Osteocyte (in vitro differentiated cells): ENCODE data around the gene DLAT. TPM values are rescaled to one million over a fixed set of nuclear protein-coding genes. Genes with fewer than 3 reads are reported as not detected.
A peak's percentile ranks its signal among the peaks of the same experiment; 100 is the strongest.

Experiments used
- DNase-seq: peaks from one replicate; pipeline ENCODE4 v3.0.0; 2021; ENCODE audit warnings: mixed read lengths; ENCODE audit not compliant: unreplicated experiment; ENCODE audit errors: extremely low spot score
- H3K27ac Mint-ChIP-seq: one replicate; pipeline ENCODE4 v1.8.0; 2021; ENCODE audit warnings: mild to moderate bottlenecking, mixed read lengths; ENCODE audit not compliant: unreplicated experiment
- H3K27me3 Mint-ChIP-seq: one replicate; pipeline ENCODE4 v1.8.0; 2021; ENCODE audit warnings: mixed read lengths; ENCODE audit not compliant: unreplicated experiment
- H3K36me3 Mint-ChIP-seq: one replicate; pipeline ENCODE4 v1.8.0; 2021; ENCODE audit warnings: mixed read lengths; ENCODE audit not compliant: unreplicated experiment
- H3K4me1 Mint-ChIP-seq: one replicate; pipeline ENCODE4 v1.8.0; 2021; ENCODE audit warnings: mixed read lengths; ENCODE audit not compliant: unreplicated experiment
- H3K4me3 Mint-ChIP-seq: one replicate; pipeline ENCODE4 v1.8.0; 2021; ENCODE audit warnings: mild to moderate bottlenecking, moderate library complexity, mixed read lengths; ENCODE audit not compliant: unreplicated experiment
- H3K9me3 Mint-ChIP-seq: one replicate; pipeline ENCODE4 v1.8.0; 2021; ENCODE audit warnings: mixed read lengths; ENCODE audit not compliant: unreplicated experiment
- total RNA-seq: library from RNA; stranded (reverse); gene quantifications from 2 replicates; pipeline ENCODE4 v1.2.1, GENCODE V29; 2021
- TF ChIP-seq, protein P1 (sequence below): fragments of 200-600 bp; sonication (generic); IDR thresholded peaks from 2 replicates; pipeline ENCODE4 v1.5.0; 2021; ENCODE audit warnings: antibody characterized with exemption, mild to moderate bottlenecking, moderate library complexity

DLAT gene
- total RNA-seq, 1 donor from 2014 or later, result 26.4 TPM

DNA sequence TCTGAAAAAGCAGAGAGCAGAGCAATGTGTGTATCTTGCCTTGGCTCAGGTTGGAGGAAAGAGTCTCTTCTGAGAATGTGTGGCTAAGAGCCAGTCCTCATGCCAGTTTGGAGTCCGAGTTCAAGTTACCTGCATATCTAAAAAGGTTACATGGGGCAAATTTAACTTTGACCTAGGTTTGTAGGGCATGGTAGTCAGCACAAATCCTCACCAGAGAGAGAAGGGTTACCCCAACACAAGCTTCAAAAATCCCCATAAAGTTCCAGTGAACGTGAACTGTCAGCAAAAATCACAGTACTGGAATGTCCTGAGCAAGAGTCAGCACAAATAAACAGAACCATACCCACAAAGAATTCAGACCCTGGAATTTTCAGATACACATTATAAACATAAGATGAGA is 75.3 kb downstream of the DLAT start:
- H3K27me3 Mint-ChIP-seq, result no peaks in the 10 kb centered on the region
- no peaks in the 10 kb centered on the region for H3K9me3 Mint-ChIP-seq
- TF ChIP-seq, protein P1, sequence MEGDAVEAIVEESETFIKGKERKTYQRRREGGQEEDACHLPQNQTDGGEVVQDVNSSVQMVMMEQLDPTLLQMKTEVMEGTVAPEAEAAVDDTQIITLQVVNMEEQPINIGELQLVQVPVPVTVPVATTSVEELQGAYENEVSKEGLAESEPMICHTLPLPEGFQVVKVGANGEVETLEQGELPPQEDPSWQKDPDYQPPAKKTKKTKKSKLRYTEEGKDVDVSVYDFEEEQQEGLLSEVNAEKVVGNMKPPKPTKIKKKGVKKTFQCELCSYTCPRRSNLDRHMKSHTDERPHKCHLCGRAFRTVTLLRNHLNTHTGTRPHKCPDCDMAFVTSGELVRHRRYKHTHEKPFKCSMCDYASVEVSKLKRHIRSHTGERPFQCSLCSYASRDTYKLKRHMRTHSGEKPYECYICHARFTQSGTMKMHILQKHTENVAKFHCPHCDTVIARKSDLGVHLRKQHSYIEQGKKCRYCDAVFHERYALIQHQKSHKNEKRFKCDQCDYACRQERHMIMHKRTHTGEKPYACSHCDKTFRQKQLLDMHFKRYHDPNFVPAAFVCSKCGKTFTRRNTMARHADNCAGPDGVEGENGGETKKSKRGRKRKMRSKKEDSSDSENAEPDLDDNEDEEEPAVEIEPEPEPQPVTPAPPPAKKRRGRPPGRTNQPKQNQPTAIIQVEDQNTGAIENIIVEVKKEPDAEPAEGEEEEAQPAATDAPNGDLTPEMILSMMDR, result no peak
- H3K4me3 Mint-ChIP-seq, result no peak overlapping the region
- peaks cover 24% of the 10 kb centered on the region for H3K4me1 Mint-ChIP-seq
- DNase-seq, result no peak
- peaks cover 8% of the 10 kb centered on the region for H3K36me3 Mint-ChIP-seq
- peak overlapping the region; percentile 95 for H3K27ac Mint-ChIP-seq

DNA sequence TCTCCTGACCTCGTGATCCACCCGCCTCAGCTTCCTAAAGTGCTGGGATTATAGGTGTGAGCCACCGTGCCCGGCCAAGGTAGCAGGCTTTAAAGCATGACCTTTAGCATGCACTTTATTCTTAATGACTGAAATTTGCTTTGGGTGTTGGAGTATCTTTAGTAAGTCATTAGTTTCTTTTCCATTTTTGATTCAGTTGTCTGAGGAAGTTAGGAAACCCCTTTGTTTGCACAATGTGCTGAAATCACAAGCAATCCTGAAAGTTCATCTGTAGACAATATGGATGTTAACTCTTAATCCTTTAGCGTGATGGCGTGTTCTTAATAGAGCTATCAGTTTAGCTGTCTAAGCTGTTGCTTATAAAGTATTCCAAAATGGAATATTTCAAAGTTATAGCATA is 78.2 kb downstream of the DLAT start:
- Mint-ChIP-seq H3K4me3 (no peak overlapping the region), H3K9me3 (no peaks in the 10 kb centered on the region), H3K4me1 (peaks cover 22% of the 10 kb centered on the region), H3K27me3 (no peaks in the 10 kb centered on the region), H3K36me3 (no peaks in the 10 kb centered on the region), H3K27ac (no peak overlapping the region)
- DNase-seq, result no peak
- TF ChIP-seq, protein P1, result no peak

DNA sequence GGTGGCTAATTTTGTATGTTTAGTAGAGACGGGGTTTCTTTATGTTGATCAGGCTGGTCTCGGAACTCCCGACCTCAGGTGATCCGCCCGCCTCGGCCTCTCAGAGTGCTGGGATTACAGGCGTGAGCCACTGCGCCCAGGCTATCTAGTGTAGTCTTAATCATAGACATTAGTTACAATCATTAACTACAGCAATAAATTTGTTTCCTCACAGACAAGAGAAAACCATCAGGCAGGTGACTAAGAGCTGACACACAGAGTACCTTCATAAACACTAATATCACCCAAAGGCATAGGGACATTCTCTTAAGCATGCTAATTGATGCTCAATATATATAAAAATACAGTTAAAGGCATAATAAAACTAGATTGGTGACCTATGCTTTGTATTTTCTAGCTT is 80.9 kb downstream of the DLAT start:
- DNase-seq, result no peak
- no peaks in the 10 kb centered on the region for H3K36me3 Mint-ChIP-seq
- H3K4me3 Mint-ChIP-seq, result no peak overlapping the region
- no peaks in the 10 kb centered on the region for H3K27me3 Mint-ChIP-seq
- TF ChIP-seq, protein P1, result no peak
- H3K27ac Mint-ChIP-seq, result no peak overlapping the region
- peaks cover 7% of the 10 kb centered on the region for H3K4me1 Mint-ChIP-seq
- H3K9me3 Mint-ChIP-seq, result peaks cover 8% of the 10 kb centered on the region

Other genes starting within 250 kb of the DLAT start
- gene ALG9, start 153.8 kb upstream of the DLAT start, total RNA-seq, result 34.1 and 41.7 TPM in 2 replicates
- gene FDXACB1, start 146.2 kb upstream of the DLAT start, total RNA-seq, result 1.9 and 2.5 TPM in 2 replicates
- gene CFAP68, start 145.9 kb upstream of the DLAT start, total RNA-seq, result 12.5 and 17.2 TPM in 2 replicates
- 35.5 and 42.3 TPM in 2 replicates for gene CRYAB, start 113.6 kb upstream of the DLAT start, total RNA-seq
- gene HSPB2, start 112.7 kb upstream of the DLAT start, total RNA-seq, result 0.34 TPM in 1 of 2 replicates, not detected in the other
- gene C11orf52, start 106.5 kb upstream of the DLAT start, total RNA-seq, result 0.42 and 0.62 TPM in 2 replicates
- 9.7 and 10.6 TPM in 2 replicates for gene DIXDC1, start 88.1 kb upstream of the DLAT start, total RNA-seq
- gene PIH1D2, start 48.6 kb downstream of the DLAT start, total RNA-seq, result 2.0 and 2.3 TPM in 2 replicates
- 23.1 and 24.6 TPM in 2 replicates for gene NKAPD1, start 48.9 kb downstream of the DLAT start, total RNA-seq
- gene TIMM8B, start 61.3 kb downstream of the DLAT start, total RNA-seq, result 59.4 and 64.0 TPM in 2 replicates
- gene SDHD, start 61.5 kb downstream of the DLAT start, total RNA-seq, result 71.6 and 82.0 TPM in 2 replicates
- 0.59 and 0.68 TPM in 2 replicates for gene IL18, start 138.7 kb downstream of the DLAT start, total RNA-seq
- gene TEX12, start 142.0 kb downstream of the DLAT start, total RNA-seq, result 0.78 TPM in 1 of 2 replicates, not detected in the other
- 1.4 and 1.5 TPM in 2 replicates for gene BCO2, start 150.1 kb downstream of the DLAT start, total RNA-seq
- 38.7 and 44.0 TPM in 2 replicates for gene PTS, start 201.0 kb downstream of the DLAT start, total RNA-seq
- not detected in 2 replicates for gene PLET1, start 235.5 kb downstream of the DLAT start, total RNA-seq